HG02973 (cell line): ENCODE data around the gene TPBGL.
"Not testable (repeated sequence)": the region's sequence is repeated elsewhere in the genome, so short reads cannot be mapped to it uniquely, and the experiment has no call there.

Experiments used
- ATAC-seq: cut with Tn5 transposase; IDR thresholded peaks from one replicate; pipeline ENCODE4 v1.9.1; 2021; ENCODE audit warnings: moderate library complexity; ENCODE audit not compliant: unreplicated experiment

The TPBGL gene

GRCh38 chr11:75270896-75271418, 30.4 kb downstream of the TPBGL start:
- ATAC-seq = no peak

- no peak for ATAC-seq
Measured at GRCh38 chr11:75271730-75272129, 31.2 kb downstream of the TPBGL start.

GRCh38 chr11:75272391-75272790, 31.8 kb downstream of the TPBGL start:
- no peak for ATAC-seq

GRCh38 chr11:75272821-75273301, 32.3 kb downstream of the TPBGL start:
- ATAC-seq = no peak

GRCh38 chr11:75273411-75274391, 33.1 kb downstream of the TPBGL start:
- no peak for ATAC-seq

- ATAC-seq = not testable (repeated sequence)
Measured at GRCh38 chr11:75274716-75275115, 34.1 kb downstream of the TPBGL start.

- ATAC-seq = no peak
Measured at GRCh38 chr11:75275581-75275980, 35.0 kb downstream of the TPBGL start.

- no peak for ATAC-seq
Measured at GRCh38 chr11:75276186-75276585, 35.6 kb downstream of the TPBGL start.

- no peak for ATAC-seq
Measured at GRCh38 chr11:75276686-75277085, 36.1 kb downstream of the TPBGL start.

- no peak for ATAC-seq
Measured at GRCh38 chr11:75277211-75277805, 36.7 kb downstream of the TPBGL start.

- ATAC-seq = no peak
Measured at GRCh38 chr11:75277991-75278790, 37.6 kb downstream of the TPBGL start.

- ATAC-seq = no peak
Measured at GRCh38 chr11:75279273-75279672, 38.7 kb downstream of the TPBGL start.

GRCh38 chr11:75280227-75280701, 39.7 kb downstream of the TPBGL start:
- no peak for ATAC-seq

GRCh38 chr11:75280770-75281468, 40.3 kb downstream of the TPBGL start:
- ATAC-seq = no peak

- no peak for ATAC-seq
Measured at GRCh38 chr11:75281469-75282095, 41.0 kb downstream of the TPBGL start.

- ATAC-seq = no peak
Measured at GRCh38 chr11:75283391-75283931, 42.9 kb downstream of the TPBGL start.

GRCh38 chr11:75285776-75286360, 45.3 kb downstream of the TPBGL start:
- ATAC-seq = no peak

GRCh38 chr11:75286826-75287465, 46.4 kb downstream of the TPBGL start:
- ATAC-seq = no peak

- ATAC-seq = no peak
Measured at GRCh38 chr11:75287579-75287978, 47.0 kb downstream of the TPBGL start.
